OCI-LY3 (cell line): ENCODE data around the gene MED27.

Experiments
- EZH2phosphoT487 ChIP-seq: fragments of 200-600 bp; shearing (Covaris generic); IDR thresholded peaks from 2 replicates; pipeline ENCODE4 v1.6.1; 2018; ENCODE audit warnings: antibody characterized with exemption, mixed run types, low read depth
- TF ChIP-seq, protein P1 (sequence below): fragments of 200-600, 300-600 bp; sonication (generic); IDR thresholded peaks from 2 replicates; pipeline ENCODE4 v1.5.1; 2014; ENCODE audit warnings: antibody characterized with exemption, low read length, low read depth

GRCh38 chr9:131841765-131842318 is 237.8 kb downstream of the MED27 start:
- TF ChIP-seq, protein P1, sequence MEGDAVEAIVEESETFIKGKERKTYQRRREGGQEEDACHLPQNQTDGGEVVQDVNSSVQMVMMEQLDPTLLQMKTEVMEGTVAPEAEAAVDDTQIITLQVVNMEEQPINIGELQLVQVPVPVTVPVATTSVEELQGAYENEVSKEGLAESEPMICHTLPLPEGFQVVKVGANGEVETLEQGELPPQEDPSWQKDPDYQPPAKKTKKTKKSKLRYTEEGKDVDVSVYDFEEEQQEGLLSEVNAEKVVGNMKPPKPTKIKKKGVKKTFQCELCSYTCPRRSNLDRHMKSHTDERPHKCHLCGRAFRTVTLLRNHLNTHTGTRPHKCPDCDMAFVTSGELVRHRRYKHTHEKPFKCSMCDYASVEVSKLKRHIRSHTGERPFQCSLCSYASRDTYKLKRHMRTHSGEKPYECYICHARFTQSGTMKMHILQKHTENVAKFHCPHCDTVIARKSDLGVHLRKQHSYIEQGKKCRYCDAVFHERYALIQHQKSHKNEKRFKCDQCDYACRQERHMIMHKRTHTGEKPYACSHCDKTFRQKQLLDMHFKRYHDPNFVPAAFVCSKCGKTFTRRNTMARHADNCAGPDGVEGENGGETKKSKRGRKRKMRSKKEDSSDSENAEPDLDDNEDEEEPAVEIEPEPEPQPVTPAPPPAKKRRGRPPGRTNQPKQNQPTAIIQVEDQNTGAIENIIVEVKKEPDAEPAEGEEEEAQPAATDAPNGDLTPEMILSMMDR = no peak
- no peak for TF ChIP-seq EZH2phosphoT487
